MM.1S (cell line): ENCODE results near the gene AMOTL1.
"Not testable (repeated sequence)": the region's sequence is repeated elsewhere in the genome, so short reads cannot be mapped to it uniquely, and the experiment has no call there.

Experiments
- DNase-seq: peaks from one replicate; pipeline ENCODE4 v3.0.0-alpha.2; 2015
- H2AFZ ChIP-seq: fragments of 300-600 bp; sonication (generic); 2 replicates; pipeline ENCODE4 v1.6.0; 2016; ENCODE audit warnings: antibody characterized with exemption, low read length
- H3F3A ChIP-seq: fragments of 300-600 bp; sonication (generic); 2 replicates; pipeline ENCODE4 v1.6.1; 2016; ENCODE audit warnings: mild to moderate bottlenecking, antibody characterized with exemption, low read length, moderate library complexity, mixed read lengths; ENCODE audit not compliant: insufficient read depth
- H3K27ac ChIP-seq: fragments of 300-600 bp; sonication (generic); 2 replicates; pipeline ENCODE4 v1.5.1; 2016; ENCODE audit warnings: mild to moderate bottlenecking, low read length
- H3K27me3 ChIP-seq: fragments of 300-600 bp; sonication (generic); replicated peaks from 2 replicates; pipeline ENCODE4 v1.6.0; 2016; ENCODE audit warnings: low read length; ENCODE audit not compliant: insufficient read depth
- H3K36me3 ChIP-seq: fragments of 300-600 bp; sonication (generic); replicated peaks from 2 replicates; pipeline ENCODE4 v1.6.1; 2016; ENCODE audit warnings: mild to moderate bottlenecking, low read length, mixed read lengths; ENCODE audit not compliant: insufficient read depth
- H3K4me1 ChIP-seq: fragments of 300-600 bp; sonication (generic); 2 replicates; pipeline ENCODE4 v1.6.1; 2016; ENCODE audit warnings: low read length, mixed read lengths
- H3K4me2 ChIP-seq: fragments of 300-600 bp; sonication (generic); 2 replicates; pipeline ENCODE4 v1.6.0; 2016; ENCODE audit warnings: low read depth, low read length
- H3K4me3 ChIP-seq: fragments of 300-600 bp; sonication (generic); 2 replicates; pipeline ENCODE4 v1.5.1; 2016; ENCODE audit warnings: low read length, mixed read lengths
- H3K79me2 ChIP-seq: fragments of 300-600 bp; sonication (generic); 2 replicates; pipeline ENCODE4 v1.6.1; 2016; ENCODE audit warnings: mixed run types, low read length, mixed read lengths
- H3K9ac ChIP-seq: fragments of 300-600 bp; sonication (generic); 2 replicates; pipeline ENCODE4 v1.6.1; 2016; ENCODE audit warnings: low read length, mixed read lengths
- H3K9me2 ChIP-seq: fragments of 300-600 bp; sonication (generic); replicated peaks from 2 replicates; pipeline ENCODE4 v1.6.1; 2016; ENCODE audit warnings: mild to moderate bottlenecking, low read length, mixed read lengths; ENCODE audit not compliant: insufficient read depth
- H3K9me3 ChIP-seq: fragments of 300-600 bp; sonication (generic); replicated peaks from 2 replicates; pipeline ENCODE4 v1.6.1; 2016; ENCODE audit warnings: mild to moderate bottlenecking, low read length, mixed read lengths; ENCODE audit not compliant: insufficient read depth
- H4K20me1 ChIP-seq: fragments of 300-600 bp; sonication (generic); 2 replicates; pipeline ENCODE4 v1.6.1; 2016; ENCODE audit warnings: mild to moderate bottlenecking, low read length, moderate library complexity, mixed read lengths; ENCODE audit not compliant: insufficient read depth
- EZH2 ChIP-seq: fragments of 300-600 bp; sonication (generic); optimal IDR thresholded peaks from 2 replicates; pipeline ENCODE3; 2017; ENCODE audit warnings: low read depth, mild to moderate bottlenecking, antibody characterized with exemption, low read length, mixed read lengths
- EZH2phosphoT487 ChIP-seq: fragments of 300-600 bp; sonication (generic); IDR thresholded peaks from 2 replicates; pipeline ENCODE4 v1.6.1; 2018; ENCODE audit warnings: antibody characterized with exemption, low read length
- TF ChIP-seq, protein P1 (sequence below): fragments of 300-600 bp; sonication (generic); IDR thresholded peaks from 2 replicates; pipeline ENCODE4 v1.5.1; 2016; ENCODE audit warnings: antibody characterized with exemption, low read length, mixed read lengths

AMOTL1 gene

GRCh38 chr11:94806419-94806818 lies 38.3 kb downstream of the AMOTL1 start:
- no peaks in the 10 kb centered on the region for H3K27me3 ChIP-seq
- no peaks in the 10 kb centered on the region for H3F3A ChIP-seq
- H3K36me3 ChIP-seq: no peaks in the 10 kb centered on the region; the same call in 1 of the 2 replicates
- no peaks in the 10 kb centered on the region for H3K79me2 ChIP-seq
- no peak overlapping the region for H2AFZ ChIP-seq
- no peak overlapping the region for H3K4me3 ChIP-seq
- no peaks in the 10 kb centered on the region for H3K4me1 ChIP-seq
- no peak overlapping the region for H3K9ac ChIP-seq
- H3K9me3 ChIP-seq: no peaks in the 10 kb centered on the region
- H3K27ac ChIP-seq: no peak overlapping the region
- no peak for TF ChIP-seq EZH2
- TF ChIP-seq, protein P1, sequence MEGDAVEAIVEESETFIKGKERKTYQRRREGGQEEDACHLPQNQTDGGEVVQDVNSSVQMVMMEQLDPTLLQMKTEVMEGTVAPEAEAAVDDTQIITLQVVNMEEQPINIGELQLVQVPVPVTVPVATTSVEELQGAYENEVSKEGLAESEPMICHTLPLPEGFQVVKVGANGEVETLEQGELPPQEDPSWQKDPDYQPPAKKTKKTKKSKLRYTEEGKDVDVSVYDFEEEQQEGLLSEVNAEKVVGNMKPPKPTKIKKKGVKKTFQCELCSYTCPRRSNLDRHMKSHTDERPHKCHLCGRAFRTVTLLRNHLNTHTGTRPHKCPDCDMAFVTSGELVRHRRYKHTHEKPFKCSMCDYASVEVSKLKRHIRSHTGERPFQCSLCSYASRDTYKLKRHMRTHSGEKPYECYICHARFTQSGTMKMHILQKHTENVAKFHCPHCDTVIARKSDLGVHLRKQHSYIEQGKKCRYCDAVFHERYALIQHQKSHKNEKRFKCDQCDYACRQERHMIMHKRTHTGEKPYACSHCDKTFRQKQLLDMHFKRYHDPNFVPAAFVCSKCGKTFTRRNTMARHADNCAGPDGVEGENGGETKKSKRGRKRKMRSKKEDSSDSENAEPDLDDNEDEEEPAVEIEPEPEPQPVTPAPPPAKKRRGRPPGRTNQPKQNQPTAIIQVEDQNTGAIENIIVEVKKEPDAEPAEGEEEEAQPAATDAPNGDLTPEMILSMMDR: no peak
- TF ChIP-seq EZH2phosphoT487: no peak
- no peak for DNase-seq
- H3K4me2 ChIP-seq: no peak overlapping the region
- no peaks in the 10 kb centered on the region for H4K20me1 ChIP-seq
- H3K9me2 ChIP-seq: no peaks in the 10 kb centered on the region

DNA sequence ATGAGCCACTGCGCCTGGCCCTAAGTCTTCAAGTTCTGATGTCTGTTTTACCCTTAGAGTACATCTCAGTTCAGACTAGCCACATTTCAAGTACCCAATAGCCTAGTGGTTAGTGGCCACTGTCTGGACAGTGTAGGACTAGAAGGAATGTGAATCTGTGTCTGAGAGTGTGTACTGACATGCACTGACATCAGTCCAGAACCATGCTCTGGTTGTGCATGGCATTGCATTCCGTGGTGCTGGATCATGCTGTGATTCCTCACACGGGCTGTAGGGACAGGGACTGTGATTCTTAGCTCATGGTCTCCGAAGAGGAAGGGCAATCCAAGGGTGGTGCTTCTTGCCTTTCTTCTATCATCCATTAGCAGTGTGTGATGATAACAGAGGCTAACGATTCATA lies 41.1 kb downstream of the AMOTL1 start:
- H3K79me2 ChIP-seq: no peaks in the 10 kb centered on the region
- H3K4me1 ChIP-seq: no peaks in the 10 kb centered on the region
- no peaks in the 10 kb centered on the region for H3K9me3 ChIP-seq
- no peak overlapping the region for H2AFZ ChIP-seq
- peaks cover 6% of the 10 kb centered on the region for H3K36me3 ChIP-seq
- no peak overlapping the region for H3K9ac ChIP-seq
- H3F3A ChIP-seq: no peaks in the 10 kb centered on the region
- H3K27ac ChIP-seq: no peak overlapping the region
- DNase-seq: no peak
- no peak overlapping the region for H3K4me3 ChIP-seq
- no peak overlapping the region for H3K4me2 ChIP-seq
- no peaks in the 10 kb centered on the region for H3K9me2 ChIP-seq
- H3K27me3 ChIP-seq: no peaks in the 10 kb centered on the region
- no peaks in the 10 kb centered on the region for H4K20me1 ChIP-seq
- TF ChIP-seq EZH2phosphoT487 (no peak), EZH2 (no peak)
- TF ChIP-seq, protein P1: no peak

GRCh38 chr11:94812724-94813720 lies 44.9 kb downstream of the AMOTL1 start:
- H3K79me2 ChIP-seq, H3K9me3 ChIP-seq, H3K36me3 ChIP-seq, H3K4me1 ChIP-seq, H3K4me3 ChIP-seq, H4K20me1 ChIP-seq, H3K9me2 ChIP-seq, H3K4me2 ChIP-seq, H3K27ac ChIP-seq, H3K27me3 ChIP-seq, H2AFZ ChIP-seq, H3F3A ChIP-seq, H3K9ac ChIP-seq, DNase-seq: not testable (repeated sequence)
